Measurements from ENCODE around the gene TRAM2. TPM values are rescaled to one million over a fixed set of nuclear protein-coding genes. Genes with fewer than 3 reads are reported as not detected.

Gene TRAM2
- total and polyA plus RNA-seq, 2 of the 8 experiments (the other 6 are each of a cell fraction or from before 2014, with no cell fraction given), result 9.0 to 21.4 TPM

DNA sequence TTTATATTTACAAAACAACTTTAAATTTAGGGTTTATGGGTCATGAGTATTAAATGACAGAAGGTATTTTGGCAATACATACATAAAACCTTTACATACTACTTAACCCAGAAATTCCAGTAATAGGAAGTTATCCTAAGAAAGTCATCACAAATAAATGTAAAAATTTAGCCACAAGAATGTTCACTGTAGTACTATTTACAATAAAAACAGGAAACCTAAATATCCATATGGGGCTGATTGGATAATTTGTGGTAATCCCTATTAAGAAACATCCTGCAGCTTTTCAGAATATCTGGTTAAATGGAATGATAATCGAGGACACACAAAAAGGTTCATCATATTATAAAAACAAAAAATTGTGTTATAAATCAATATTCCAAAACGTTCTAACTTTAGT is 44.4 kb downstream of the TRAM2 start:
- H3K56ac ChIP-seq (replicated peaks; ENCODE audit: insufficient read length, low read depth, low read length), result no peak overlapping the region
- no peak overlapping the region for H3K27ac ChIP-seq (ENCODE audit: low read depth, low read length)
- H2BK5ac ChIP-seq (ENCODE audit: low read depth, low read length), result no peak overlapping the region
- H4K8ac ChIP-seq (ENCODE audit: extremely low read depth, insufficient read depth, low read length), result no peak overlapping the region
- H3K4me2 ChIP-seq (ENCODE audit: insufficient read depth in 1 of 2, low read depth in 2 of 2, low read length in 2 of 2), result no peak overlapping the region
- no peak overlapping the region for H3K9ac ChIP-seq (replicated peaks in 1 of 4; ENCODE audit: extremely low read depth in 1 of 4, low read depth in 3 of 4, low read length in 3 of 4)
- H4K5ac ChIP-seq (ENCODE audit: insufficient read length, low read depth, low read length), result no peak overlapping the region
- H2BK120ac ChIP-seq (replicated peaks; ENCODE audit: low read depth, low read length), result no peak overlapping the region
- H4K20me1 ChIP-seq (replicated peaks in 1 of 2; ENCODE audit: control insufficient read depth in 1 of 2, insufficient read depth in 2 of 2, low read length in 2 of 2), result no peaks in the 10 kb centered on the region
- H3K36me3 ChIP-seq (ENCODE audit: control insufficient read depth in 2 of 4, insufficient read depth in 4 of 4, low read length in 3 of 4), result peaks cover 0 to 4% (median 2%) of the 10 kb centered on the region in 4 experiments; a peak in 1 of 8 replicates
- ChIA-PET CTCF (ENCODE audit: partially characterized antibody) (no interaction called here), POLR2A (ENCODE audit: partially characterized antibody) (no interaction called here)
- no peak for FAIRE-seq
- no peak overlapping the region for H3K23ac ChIP-seq (ENCODE audit: insufficient read length)
- H3K23me2 ChIP-seq (ENCODE audit: low read depth, low read length), result no peaks in the 10 kb centered on the region
- no peak overlapping the region for H4K91ac ChIP-seq (replicated peaks; ENCODE audit: insufficient read length, low read length)
- no peaks in the 10 kb centered on the region for H3K9me3 ChIP-seq (ENCODE audit: insufficient read depth in 2 of 2, low read depth in 1 of 2, low read length in 1 of 2)
- no peak overlapping the region for H3K14ac ChIP-seq (ENCODE audit: insufficient read length)
- peaks cover 0 to 3% of the 10 kb centered on the region in 2 experiments; a peak in 2 of 4 replicates for H3K79me2 ChIP-seq (ENCODE audit: control insufficient read depth in 1 of 2, insufficient read depth in 2 of 2, low read length in 2 of 2)
- H2BK15ac ChIP-seq (ENCODE audit: low read length), result no peak overlapping the region
- H3K27me3 ChIP-seq (replicated peaks in 1 of 4; ENCODE audit: control insufficient read depth in 3 of 4, extremely low read depth in 1 of 4, insufficient read depth in 3 of 4, low read length in 3 of 4), result no peaks in the 10 kb centered on the region
- H3K4me1 ChIP-seq (replicated peaks in 1 of 4; ENCODE audit: control insufficient read depth in 3 of 4, insufficient read depth in 4 of 4, low read length in 3 of 4), result peaks cover 0 to 7% (median 4%) of the 10 kb centered on the region in 4 experiments; a peak in 3 of 7 replicates
- WGBS, 2 experiments (ENCODE audit: extremely low coverage in 1 of 2, insufficient coverage in 1 of 2, insufficient read length in 1 of 2, insufficient replicate concordance in 2 of 2, low coverage in 1 of 2, low lambda C conversion rate in 2 of 2, missing lambda C conversion rate in 1 of 2), result 90% methylated on average over 2 of the region's 2 CpGs; no CpG with 5 or more reads in 1 of the 2 experiments
- H2BK20ac ChIP-seq (ENCODE audit: low read length), result no peak overlapping the region
- no peak overlapping the region for H3K4ac ChIP-seq (replicated peaks; ENCODE audit: insufficient read length, low read depth, low read length)
- DNase-seq (ENCODE audit: low read depth in 1 of 2, low spot score in 2 of 2), result no peak
- H3K79me1 ChIP-seq (ENCODE audit: low read depth, low read length), result 0 out of 2 replicates have a peak, but pooled peaks cover 2% of the 10 kb centered on the region
- H2BK12ac ChIP-seq (ENCODE audit: low read depth, low read length), result no peak overlapping the region
- no peak overlapping the region for H3K18ac ChIP-seq (ENCODE audit: extremely low read depth, low read length)
- H2AFZ ChIP-seq (ENCODE audit: low read length), result no peak overlapping the region
- H3K4me3 ChIP-seq (ENCODE audit: extremely low read depth in 1 of 4, insufficient read depth in 2 of 4, low read depth in 3 of 4, low read length in 4 of 4), result no peak overlapping the region
- H2AK5ac ChIP-seq (ENCODE audit: low read depth, low read length), result no peak overlapping the region
- no peak for TF ChIP-seq BCL11A (IDR thresholded peaks at IDR 0.05; ENCODE audit: low read depth in 2 of 2, low read length in 2 of 2)
- TF ChIP-seq KDM1A (IDR thresholded peaks at IDR 0.05; ENCODE audit: borderline replicate concordance, low read length), result no peak
- no peak for TF ChIP-seq RXRA (IDR thresholded peaks at IDR 0.05; ENCODE audit: insufficient read depth, low read depth, low read length)
- no peak for TF ChIP-seq TEAD4 (IDR thresholded peaks at IDR 0.05; ENCODE audit: low read depth, low read length)
